AG20443 (cell line): ENCODE results near the gene TMEM203.
A peak's percentile ranks its signal among the peaks of the same experiment; 100 is the strongest.

ENCODE experiments used
- DNase-seq: peaks from one replicate; pipeline ENCODE4 v3.0.0; 2012; ENCODE audit warnings: low spot score, mixed read lengths

The TMEM203 gene

GRCh38 chr9:137194388-137194787 is 11.1 kb downstream of the TMEM203 start:
- DNase-seq: no peak

DNA sequence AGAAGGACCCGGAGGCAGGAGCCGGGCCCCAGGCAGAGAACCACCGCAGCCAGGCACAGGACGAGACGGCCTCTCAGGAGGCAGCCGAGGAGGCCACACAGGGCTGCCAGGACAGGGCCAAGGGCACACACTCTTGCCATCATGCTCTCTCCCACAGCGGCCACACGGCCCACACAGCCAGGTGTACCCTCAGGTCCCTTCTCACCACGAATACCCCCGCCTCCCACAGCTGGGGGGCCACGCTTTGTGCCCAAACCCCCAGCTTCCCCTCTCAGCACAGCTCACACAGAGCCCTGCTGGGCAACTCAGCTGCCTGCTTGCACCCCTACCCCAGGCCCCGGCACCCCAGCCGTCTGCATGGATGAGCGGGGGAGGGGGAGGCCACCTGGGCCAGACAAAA is 11.7 kb downstream of the TMEM203 start:
- no peak for DNase-seq

DNA sequence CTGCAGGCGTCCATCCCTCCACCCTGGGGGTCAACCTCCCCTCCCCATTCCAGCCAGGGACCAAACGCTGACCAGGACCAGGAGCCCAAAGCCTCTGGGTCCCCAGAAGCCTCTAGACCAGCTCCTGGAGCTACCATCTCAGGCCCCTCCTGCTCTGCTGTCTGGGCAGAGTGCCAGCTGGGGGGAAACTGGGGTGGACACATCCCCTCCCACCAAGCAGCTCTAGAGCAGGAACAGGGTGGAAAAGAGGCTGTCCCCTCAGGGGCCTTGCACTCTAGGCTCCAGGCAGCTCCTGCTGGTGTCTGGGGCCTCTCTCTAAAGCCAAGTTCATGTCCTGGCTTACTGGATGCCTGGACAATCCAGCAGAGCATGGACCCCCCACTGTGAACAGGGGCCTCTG is 12.6 kb downstream of the TMEM203 start:
- no peak for DNase-seq

DNA sequence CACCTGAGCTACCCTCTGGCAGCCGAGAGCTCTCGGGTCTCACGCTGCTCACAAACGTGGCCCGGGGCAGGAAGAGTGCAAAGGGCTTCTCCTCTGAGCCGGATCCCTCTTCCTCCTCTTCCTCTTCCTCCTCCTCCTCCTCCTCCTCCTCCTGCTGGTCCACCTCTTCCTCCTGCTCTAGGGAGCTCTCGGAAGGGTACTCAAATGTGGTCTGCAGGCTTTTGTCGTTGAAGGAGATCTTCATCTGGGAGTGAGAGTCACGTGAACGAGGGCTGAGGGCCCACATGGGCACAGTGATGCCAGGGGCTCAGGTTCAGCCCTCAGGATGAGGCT is 13.0 kb downstream of the TMEM203 start:
- no peak for DNase-seq

GRCh38 chr9:137191691-137192447 is 13.6 kb downstream of the TMEM203 start:
- DNase-seq: no peak

- DNase-seq: no peak
Measured at GRCh38 chr9:137191245-137191644, 14.2 kb downstream of the TMEM203 start.

GRCh38 chr9:137190315-137190856 is 15.1 kb downstream of the TMEM203 start:
- no peak for DNase-seq

DNA sequence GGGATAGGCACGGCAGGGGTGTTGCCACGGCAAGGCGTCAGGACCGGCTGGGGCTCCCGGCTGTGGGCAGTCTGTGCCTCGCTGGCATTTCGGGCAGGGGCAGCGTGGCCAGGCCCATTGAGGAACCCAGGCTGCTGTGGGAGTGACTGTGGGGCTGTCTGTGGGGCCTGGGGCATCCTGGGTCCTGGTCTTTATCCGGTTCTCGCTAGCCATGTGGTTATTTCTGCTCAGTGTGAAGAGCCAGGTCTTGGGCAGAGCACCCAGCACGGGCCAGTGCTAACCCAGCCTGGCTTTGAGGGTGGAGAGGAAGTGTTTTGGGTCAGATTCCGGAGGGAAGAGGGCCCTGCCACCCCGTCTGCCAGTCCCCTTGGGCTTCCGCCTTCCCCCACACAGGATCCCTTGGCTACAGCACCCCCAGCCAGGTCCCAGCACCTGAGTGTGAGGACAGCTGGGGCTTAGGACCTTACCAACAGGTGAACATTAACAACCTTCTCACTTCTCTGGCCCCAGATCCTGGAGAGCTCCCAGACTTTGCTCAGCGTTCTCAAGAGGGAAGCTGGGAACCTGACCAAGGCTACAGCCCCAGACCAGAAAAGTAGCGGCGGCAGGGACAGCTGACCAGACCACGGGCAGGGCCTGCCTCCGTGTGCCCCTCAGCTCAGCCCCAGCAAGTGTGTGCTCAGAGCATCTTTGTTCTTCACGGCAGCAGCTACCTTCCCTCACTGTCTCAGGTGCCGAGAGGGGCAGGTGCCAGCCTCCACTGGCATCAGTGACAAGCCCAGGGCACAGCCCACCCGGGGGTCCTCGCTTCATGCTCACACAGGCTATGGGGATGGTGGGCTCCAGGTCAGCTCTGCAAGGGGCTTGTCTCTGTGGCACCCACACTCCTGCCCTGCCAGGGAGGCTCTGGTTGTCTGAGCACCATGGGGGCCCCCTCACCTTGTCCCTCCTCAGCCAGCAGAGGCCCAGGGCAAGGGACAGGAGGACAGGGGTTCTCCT is 15.9 kb downstream of the TMEM203 start:
- no peak for DNase-seq

- peak; percentile 98 for DNase-seq
Measured at GRCh38 chr9:137188490-137189296, 16.8 kb downstream of the TMEM203 start, which contains the start of the genes ANAPC2 and SSNA1. ANAPC2 (minus strand) TSS chr9:137188560; CDS start chr9:137188532, 28 bp downstream. SSNA1 (plus strand) TSS chr9:137188676; CDS start chr9:137188727, 51 bp downstream.

GRCh38 chr9:137188086-137188489 is 17.4 kb downstream of the TMEM203 start:
- DNase-seq: no peak

DNA sequence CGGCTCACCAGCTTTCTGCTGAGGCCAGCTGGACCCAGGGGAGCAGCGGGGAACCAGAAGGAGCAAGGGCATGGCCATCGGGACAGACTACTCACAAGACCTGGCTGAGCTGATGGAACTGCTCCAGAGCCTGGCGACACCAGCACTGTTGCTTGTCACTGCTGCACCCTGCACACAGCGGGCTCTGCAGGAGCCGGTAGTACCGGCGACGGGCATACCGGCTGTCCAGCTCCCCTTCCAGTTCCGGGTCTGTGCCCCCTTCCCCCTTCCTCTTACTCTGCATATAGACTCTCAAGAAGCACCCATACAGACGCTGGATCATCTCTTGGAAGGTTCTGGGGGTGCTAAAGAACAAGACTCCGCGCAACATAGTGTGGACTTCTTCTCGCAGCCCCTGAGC is 18.1 kb downstream of the TMEM203 start:
- DNase-seq: no peak

GRCh38 chr9:137186385-137186784 is 19.1 kb downstream of the TMEM203 start:
- no peak for DNase-seq

- DNase-seq: no peak
Measured at GRCh38 chr9:137185921-137186320, 19.5 kb downstream of the TMEM203 start.

DNA sequence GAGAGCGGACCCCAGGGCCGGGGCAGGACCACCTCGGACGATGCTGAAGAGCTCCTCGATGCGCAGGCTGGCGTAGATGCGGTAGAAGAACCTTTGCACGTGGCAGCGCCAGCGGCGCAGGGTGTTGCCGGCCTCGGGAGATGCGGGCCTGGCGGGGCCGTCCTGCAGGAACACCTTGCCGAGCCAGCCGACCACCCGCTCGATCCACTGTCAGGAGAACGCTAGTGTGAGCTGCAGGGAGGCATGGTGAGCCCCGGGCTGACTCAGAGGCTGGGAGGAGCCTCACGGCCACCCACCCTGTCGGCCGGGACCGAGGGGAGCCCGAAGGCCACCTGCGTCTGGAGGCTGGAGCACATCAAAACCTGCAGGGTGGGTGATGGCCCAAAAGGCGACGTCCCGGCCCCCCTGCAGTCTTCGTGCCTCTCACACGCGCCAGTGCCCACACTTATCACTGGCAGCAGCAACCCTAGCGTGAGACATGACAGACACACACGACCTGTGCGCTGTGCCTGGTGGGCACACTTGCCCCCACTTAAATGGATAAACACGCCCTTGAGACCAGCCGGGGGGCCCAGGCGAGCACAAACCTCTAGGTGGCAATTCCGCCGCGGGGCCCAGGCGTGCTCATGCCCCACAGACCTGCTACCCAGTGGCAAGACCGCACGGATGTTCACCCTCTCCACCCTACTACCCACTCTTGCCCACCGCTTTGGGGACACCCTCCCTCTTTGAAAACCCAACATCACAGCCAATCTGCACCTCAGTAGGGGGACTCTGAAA is 20.4 kb downstream of the TMEM203 start:
- DNase-seq: no peak

- DNase-seq: no peak
Measured at GRCh38 chr9:137183980-137184595, 21.4 kb downstream of the TMEM203 start.

DNA sequence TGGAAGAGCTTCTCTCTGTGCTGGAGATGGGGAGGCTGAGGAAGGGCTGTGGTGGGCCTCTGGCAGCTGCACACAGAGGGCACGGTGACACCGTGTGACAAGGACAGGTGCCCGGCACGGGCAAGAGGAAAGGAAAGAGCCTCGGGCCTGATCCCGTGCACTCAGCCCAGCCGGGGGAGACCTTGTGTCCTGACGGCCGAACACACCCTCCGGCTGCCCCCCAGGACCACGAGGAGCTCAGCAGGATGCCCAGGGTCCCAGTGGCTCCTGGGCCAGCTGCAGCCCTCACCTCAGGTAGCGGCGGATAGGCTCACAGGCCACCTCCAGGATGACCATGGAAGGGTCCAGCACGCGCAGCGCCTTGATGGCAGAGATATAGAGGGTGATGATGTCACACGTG is 22.6 kb downstream of the TMEM203 start:
- no peak for DNase-seq

- DNase-seq: no peak
Measured at GRCh38 chr9:137181680-137182079, 23.8 kb downstream of the TMEM203 start.

DNA sequence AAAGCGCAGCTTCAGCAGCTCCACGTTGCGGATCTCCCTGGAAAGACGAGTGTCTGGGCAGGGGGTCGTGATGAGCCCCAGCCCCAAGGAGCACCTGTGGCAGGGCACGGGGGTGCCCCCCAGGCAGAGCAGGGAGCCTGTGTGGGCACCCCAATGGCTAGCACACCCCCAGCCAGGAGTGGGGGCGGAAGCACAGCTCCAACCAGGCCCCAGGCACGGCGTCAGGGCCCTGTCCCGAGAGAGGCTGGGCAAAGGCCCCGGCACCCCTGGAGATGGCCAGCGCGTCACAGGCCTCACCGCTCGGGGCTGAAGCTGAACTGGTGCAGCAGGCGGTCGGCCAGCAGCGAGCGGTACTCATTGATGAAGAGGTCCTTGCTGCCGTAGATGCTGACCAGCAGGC is 25.0 kb downstream of the TMEM203 start:
- DNase-seq: no peak

DNA sequence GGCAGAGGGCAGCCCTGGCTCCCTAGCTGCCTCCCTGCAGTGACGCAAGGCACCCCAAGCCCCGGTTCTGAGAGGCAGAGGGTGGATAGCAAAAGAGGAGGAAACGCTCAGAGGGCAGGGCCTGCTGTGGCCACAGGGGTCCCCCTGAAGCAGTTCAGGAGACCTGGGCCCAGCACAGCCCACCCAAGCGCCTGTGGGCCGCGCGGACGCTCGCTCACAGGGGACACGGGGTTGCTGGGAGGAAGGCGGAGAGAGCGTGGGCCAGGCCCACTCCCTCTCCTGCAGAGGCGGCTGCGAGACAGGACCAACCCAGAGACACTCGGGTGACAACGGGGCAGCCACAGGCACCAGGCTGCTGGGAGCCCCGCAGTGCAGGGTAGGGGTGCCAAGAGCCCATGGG is 25.7 kb downstream of the TMEM203 start:
- no peak for DNase-seq

GRCh38 chr9:137178939-137179630 is 26.4 kb downstream of the TMEM203 start:
- DNase-seq: no peak
